Measurements from ENCODE around the gene PCDHGB1.
"Not testable (repeated sequence)": the region's sequence is repeated elsewhere in the genome, so short reads cannot be mapped to it uniquely, and the experiment has no call there.

The PCDHGB1 gene

DNA sequence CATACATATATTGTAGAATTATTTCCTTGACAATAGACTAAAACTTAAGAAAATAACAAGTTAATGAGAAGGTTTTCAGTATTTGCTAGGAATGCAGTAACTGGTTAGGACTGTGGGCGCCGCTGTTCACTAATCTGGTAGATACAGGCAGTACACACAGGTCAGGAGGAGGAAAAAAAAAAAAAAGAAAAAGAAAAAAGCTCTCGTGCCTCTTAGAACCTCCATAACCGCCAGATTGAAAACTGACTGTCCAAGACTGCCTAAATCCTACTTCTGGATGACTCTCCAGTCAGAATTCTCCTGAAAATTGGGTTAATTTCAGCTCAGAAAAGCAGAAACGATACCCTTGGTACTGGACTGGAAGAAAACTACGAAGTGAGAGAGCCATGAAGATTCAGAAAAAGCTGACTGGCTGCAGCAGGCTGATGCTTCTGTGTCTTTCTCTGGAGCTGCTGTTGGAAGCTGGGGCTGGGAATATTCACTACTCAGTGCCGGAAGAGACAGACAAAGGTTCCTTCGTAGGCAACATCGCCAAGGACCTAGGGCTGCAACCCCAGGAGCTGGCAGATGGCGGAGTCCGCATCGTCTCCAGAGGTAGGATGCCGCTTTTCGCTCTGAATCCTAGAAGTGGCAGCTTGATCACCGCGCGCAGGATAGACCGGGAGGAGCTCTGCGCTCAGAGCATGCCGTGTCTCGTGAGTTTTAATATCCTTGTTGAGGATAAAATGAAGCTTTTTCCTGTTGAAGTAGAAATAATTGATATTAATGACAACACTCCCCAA lies 19.4 kb upstream of the PCDHGB1 start, which contains the start of gene PCDHGA1:
TSS of gene PCDHGA1 (plus strand) at position 216 of the 782 bp plus-strand sequence.
- Histone ChIP-seq H3K27me3 (ENCODE audit: control insufficient read depth, insufficient read depth, low read length) (no peaks in the 10 kb centered on the region), H3K9ac (ENCODE audit: low read depth, low read length) (peak within 1 kb of the TSS; percentile 67), H3K4me2 (ENCODE audit: low read length) (peak within 1 kb of the TSS; percentile 75), H3K9me3 (replicated peaks; ENCODE audit: low read length) (peaks cover 7% of the 10 kb centered on the region), H3K36me3 (ENCODE audit: insufficient read depth, low read length) (no peaks in the 10 kb centered on the region), H3K4me1 (ENCODE audit: control insufficient read depth, insufficient read depth, low read length) (no peaks in the 10 kb centered on the region), H3K4me3 (ENCODE audit: low read length) (peak within 1 kb of the TSS; percentile 60)

DNA sequence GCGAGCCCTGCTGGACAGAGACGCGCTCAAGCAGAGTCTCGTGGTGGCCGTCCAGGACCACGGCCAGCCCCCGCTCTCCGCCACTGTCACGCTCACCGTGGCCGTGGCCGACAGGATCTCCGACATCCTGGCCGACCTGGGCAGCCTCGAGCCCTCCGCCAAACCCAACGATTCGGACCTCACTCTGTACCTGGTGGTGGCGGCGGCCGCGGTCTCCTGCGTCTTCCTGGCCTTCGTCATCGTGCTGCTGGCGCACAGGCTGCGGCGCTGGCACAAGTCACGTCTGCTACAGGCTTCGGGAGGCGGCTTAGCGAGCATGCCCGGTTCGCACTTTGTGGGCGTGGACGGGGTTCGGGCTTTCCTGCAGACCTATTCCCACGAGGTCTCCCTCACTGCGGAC lies 17.3 kb upstream of the PCDHGB1 start:
- not testable (repeated sequence) for H3K27me3 ChIP-seq (ENCODE audit: control insufficient read depth, insufficient read depth, low read length); H3K9ac ChIP-seq (ENCODE audit: low read depth, low read length); H3K36me3 ChIP-seq (ENCODE audit: insufficient read depth, low read length); H3K4me2 ChIP-seq (ENCODE audit: low read length); H3K4me3 ChIP-seq (ENCODE audit: low read length); H3K4me1 ChIP-seq (ENCODE audit: control insufficient read depth, insufficient read depth, low read length)
- peaks cover 11% of the 10 kb centered on the region for H3K9me3 ChIP-seq (replicated peaks; ENCODE audit: low read length)

DNA sequence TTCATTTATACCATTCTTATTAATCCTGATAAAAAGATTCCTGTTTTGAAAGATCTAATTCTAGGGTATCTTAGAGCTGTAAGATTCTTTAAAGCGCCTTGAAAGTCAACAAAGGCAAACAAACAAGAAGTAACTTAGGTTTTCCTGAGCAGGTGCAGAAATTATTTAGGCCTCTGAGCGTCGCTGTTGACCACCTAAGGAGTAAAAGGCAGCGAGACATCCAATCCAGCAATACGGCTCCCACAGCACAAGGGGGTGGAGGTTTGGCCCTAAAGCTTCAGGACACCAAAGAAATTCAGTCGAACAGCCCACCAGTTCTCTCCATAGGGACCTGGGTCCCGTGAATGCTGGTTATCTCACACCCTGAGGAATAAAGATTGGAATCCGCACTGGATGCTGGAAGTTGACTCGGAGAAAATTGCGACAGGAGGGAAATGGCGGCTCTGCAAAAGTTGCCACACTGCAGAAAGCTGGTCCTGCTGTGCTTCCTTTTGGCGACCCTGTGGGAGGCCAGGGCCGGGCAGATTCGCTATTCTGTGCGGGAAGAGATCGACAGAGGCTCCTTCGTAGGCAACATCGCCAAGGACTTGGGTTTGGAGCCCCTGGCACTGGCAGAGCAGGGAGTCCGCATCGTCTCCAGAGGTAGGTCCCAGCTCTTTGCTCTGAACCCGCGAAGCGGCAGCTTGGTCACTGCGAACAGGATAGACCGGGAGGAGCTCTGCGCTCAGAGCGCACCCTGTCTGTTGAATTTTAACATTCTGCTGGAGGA lies 11.2 kb upstream of the PCDHGB1 start, which contains the start of gene PCDHGA2:
TSS of gene PCDHGA2 (plus strand) at position 223 of the 769 bp plus-strand sequence.
- Histone ChIP-seq H3K4me3 (ENCODE audit: low read length) (peak within 1 kb of the TSS; percentile 50), H3K36me3 (ENCODE audit: insufficient read depth, low read length) (no peaks in the 10 kb centered on the region), H3K9ac (ENCODE audit: low read depth, low read length) (peak within 1 kb of the TSS; percentile 33), H3K9me3 (replicated peaks; ENCODE audit: low read length) (peaks cover 13% of the 10 kb centered on the region), H3K4me1 (ENCODE audit: control insufficient read depth, insufficient read depth, low read length) (no peaks in the 10 kb centered on the region), H3K4me2 (ENCODE audit: low read length) (peak within 1 kb of the TSS; percentile 54), H3K27me3 (ENCODE audit: control insufficient read depth, insufficient read depth, low read length) (no peaks in the 10 kb centered on the region)

DNA sequence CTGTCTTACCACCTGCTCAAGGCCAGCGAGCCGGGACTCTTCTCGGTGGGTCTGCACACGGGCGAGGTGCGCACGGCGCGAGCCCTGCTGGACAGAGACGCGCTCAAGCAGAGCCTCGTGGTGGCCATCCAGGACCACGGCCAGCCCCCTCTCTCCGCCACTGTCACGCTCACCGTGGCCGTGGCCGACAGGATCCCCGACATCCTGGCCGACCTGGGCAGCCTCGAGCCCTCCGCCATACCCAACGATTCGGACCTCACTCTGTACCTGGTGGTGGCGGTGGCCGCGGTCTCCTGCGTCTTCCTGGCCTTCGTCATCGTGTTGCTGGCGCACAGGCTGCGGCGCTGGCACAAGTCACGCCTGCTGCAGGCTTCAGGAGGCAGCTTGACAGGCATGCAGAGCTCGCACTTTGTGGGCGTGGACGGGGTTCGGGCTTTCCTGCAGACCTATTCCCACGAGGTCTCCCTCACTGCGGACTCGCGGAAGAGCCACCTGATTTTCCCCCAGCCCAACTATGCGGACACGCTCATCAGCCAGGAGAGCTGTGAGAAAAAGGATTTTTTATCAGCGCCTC lies 9.0 kb upstream of the PCDHGB1 start:
- H3K9me3 ChIP-seq (replicated peaks; ENCODE audit: low read length), result peaks cover 30% of the 10 kb centered on the region
- H3K4me1 ChIP-seq (ENCODE audit: control insufficient read depth, insufficient read depth, low read length); H3K4me2 ChIP-seq (ENCODE audit: low read length); H3K27me3 ChIP-seq (ENCODE audit: control insufficient read depth, insufficient read depth, low read length); H3K36me3 ChIP-seq (ENCODE audit: insufficient read depth, low read length); H3K9ac ChIP-seq (ENCODE audit: low read depth, low read length); H3K4me3 ChIP-seq (ENCODE audit: low read length): not testable (repeated sequence)

DNA sequence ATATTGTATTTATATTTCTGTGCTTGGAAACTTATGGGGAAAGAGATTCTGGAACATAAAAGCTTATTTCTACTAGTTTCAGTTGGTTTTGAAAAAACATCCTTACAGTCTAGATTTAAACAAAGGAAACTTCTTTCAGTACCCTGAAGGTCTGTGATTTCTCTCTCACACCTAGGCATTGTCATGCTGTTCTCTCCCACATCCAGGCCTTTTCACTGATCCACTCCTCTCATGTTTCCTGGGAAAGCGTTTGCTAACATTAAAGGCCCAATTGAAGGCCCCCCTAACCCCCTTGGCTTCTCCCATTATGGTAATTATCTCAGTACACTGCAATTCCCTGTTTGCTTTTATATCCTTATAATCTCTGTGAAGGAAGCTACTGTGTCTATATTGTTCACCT lies 7.1 kb upstream of the PCDHGB1 start:
- H3K9ac ChIP-seq (ENCODE audit: low read depth, low read length), result no peak overlapping the region
- H3K27me3 ChIP-seq (ENCODE audit: control insufficient read depth, insufficient read depth, low read length), result no peaks in the 10 kb centered on the region
- H3K4me3 ChIP-seq (ENCODE audit: low read length), result no peak overlapping the region
- H3K9me3 ChIP-seq (replicated peaks; ENCODE audit: low read length), result peaks cover 25% of the 10 kb centered on the region
- H3K4me1 ChIP-seq (ENCODE audit: control insufficient read depth, insufficient read depth, low read length), result no peaks in the 10 kb centered on the region
- H3K36me3 ChIP-seq (ENCODE audit: insufficient read depth, low read length), result no peaks in the 10 kb centered on the region
- H3K4me2 ChIP-seq (ENCODE audit: low read length), result no peak overlapping the region

DNA sequence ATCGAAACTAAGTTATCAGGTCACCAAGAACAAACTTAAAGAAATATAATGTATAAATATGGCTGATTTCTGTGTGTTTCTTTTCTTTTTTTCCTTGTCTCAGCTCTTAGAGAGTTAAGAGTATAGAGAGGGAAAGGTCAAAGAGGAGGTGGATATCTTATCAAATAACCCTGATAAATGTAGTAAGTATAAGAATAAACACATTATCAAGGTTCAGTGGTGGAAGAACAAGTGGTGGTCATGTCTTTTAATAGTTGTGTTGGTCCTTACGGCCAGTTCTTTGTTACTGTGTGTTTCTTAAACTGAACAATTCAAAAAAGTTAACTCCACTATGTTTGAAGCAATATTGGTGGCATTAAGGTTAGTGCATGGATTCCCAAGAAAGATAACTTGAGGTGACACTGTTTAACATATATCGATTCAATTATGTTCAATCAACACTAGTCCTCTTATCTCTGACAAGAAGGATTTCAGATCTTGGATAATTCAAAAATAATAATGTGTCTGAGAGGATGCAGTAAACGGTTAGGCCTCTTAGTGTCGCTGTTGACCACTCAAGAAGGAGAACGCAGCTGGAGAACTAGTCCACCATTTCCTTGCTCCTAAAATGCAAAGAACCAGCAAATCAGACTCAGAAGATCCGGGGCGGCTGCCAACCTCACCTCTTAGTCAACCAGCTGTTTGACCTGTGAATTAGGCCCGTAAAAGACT lies 6.5 kb upstream of the PCDHGB1 start, which contains the start of gene PCDHGA3:
TSS of gene PCDHGA3 (plus strand) at position 588 of the 711 bp plus-strand sequence. CDS start 205 bp downstream, outside the sequence.
- Histone ChIP-seq H3K9me3 (replicated peaks; ENCODE audit: low read length) (peaks cover 25% of the 10 kb centered on the region), H3K9ac (ENCODE audit: low read depth, low read length) (peak within 1 kb of the TSS; percentile 44), H3K36me3 (ENCODE audit: insufficient read depth, low read length) (no peaks in the 10 kb centered on the region), H3K27me3 (ENCODE audit: control insufficient read depth, insufficient read depth, low read length) (no peaks in the 10 kb centered on the region), H3K4me1 (ENCODE audit: control insufficient read depth, insufficient read depth, low read length) (no peaks in the 10 kb centered on the region), H3K4me2 (ENCODE audit: low read length) (peak within 1 kb of the TSS; percentile 63), H3K4me3 (ENCODE audit: low read length) (peak within 1 kb of the TSS; percentile 65)

DNA sequence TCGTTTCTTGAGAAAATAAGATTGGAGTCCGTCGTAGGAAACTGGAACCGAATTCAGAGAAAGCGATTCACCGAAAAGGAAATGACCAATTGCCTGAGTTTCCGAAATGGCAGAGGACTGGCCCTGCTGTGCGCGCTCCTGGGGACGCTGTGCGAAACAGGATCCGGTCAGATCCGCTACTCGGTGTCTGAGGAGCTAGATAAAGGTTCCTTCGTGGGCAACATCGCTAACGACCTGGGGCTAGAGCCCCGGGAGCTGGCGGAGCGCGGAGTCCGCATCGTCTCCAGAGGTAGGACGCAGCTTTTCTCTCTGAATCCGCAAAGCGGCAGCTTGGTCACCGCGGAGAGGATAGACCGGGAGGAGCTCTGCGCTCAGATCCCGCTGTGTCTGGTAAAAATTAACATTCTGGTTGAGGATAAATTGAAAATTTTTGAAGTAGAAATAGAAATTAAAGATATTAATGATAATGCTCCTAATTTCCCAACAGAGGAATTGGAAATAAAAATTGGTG lies 5.9 kb upstream of the PCDHGB1 start:
- peaks cover 25% of the 10 kb centered on the region for H3K9me3 ChIP-seq (replicated peaks; ENCODE audit: low read length)
- H3K36me3 ChIP-seq (ENCODE audit: insufficient read depth, low read length), result no peaks in the 10 kb centered on the region
- peak overlapping the region; percentile 44 for H3K9ac ChIP-seq (ENCODE audit: low read depth, low read length)
- no peaks in the 10 kb centered on the region for H3K4me1 ChIP-seq (ENCODE audit: control insufficient read depth, insufficient read depth, low read length)
- H3K4me3 ChIP-seq (ENCODE audit: low read length), result peak overlapping the region; percentile 65
- no peaks in the 10 kb centered on the region for H3K27me3 ChIP-seq (ENCODE audit: control insufficient read depth, insufficient read depth, low read length)
- H3K4me2 ChIP-seq (ENCODE audit: low read length), result peak overlapping the region; percentile 63

DNA sequence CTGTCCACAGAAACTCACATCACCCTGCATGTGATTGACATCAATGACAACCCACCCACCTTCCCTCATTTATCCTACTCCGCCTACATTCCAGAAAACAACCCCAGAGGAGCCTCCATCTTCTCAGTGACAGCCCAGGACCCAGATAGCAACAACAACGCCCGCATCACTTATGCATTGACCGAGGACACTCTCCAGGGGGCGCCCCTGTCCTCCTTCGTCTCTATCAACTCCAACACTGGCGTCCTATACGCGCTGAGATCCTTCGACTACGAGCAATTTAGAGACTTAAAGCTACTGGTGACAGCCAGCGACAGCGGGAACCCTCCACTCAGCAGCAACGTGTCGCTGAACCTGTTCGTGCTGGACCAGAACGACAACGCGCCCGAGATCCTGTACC lies 4.6 kb upstream of the PCDHGB1 start:
- no peak overlapping the region for H3K9ac ChIP-seq (ENCODE audit: low read depth, low read length)
- no peaks in the 10 kb centered on the region for H3K27me3 ChIP-seq (ENCODE audit: control insufficient read depth, insufficient read depth, low read length)
- no peak overlapping the region for H3K4me3 ChIP-seq (ENCODE audit: low read length)
- no peaks in the 10 kb centered on the region for H3K36me3 ChIP-seq (ENCODE audit: insufficient read depth, low read length)
- H3K4me1 ChIP-seq (ENCODE audit: control insufficient read depth, insufficient read depth, low read length), result no peaks in the 10 kb centered on the region
- H3K9me3 ChIP-seq (replicated peaks; ENCODE audit: low read length), result peaks cover 22% of the 10 kb centered on the region
- no peak overlapping the region for H3K4me2 ChIP-seq (ENCODE audit: low read length)

DNA sequence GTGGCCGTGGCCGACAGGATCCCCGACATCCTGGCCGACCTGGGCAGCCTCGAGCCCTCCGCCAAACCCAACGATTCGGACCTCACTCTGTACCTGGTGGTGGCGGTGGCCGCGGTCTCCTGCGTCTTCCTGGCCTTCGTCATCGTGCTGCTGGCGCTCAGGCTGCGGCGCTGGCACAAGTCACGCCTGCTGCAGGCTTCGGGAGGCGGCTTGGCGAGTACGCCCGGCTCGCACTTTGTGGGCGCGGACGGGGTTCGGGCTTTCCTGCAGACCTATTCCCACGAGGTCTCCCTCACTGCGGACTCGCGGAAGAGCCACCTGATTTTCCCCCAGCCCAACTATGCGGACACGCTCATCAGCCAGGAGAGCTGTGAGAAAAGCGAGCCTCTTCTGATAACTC lies 3.9 kb upstream of the PCDHGB1 start:
- H3K4me1 ChIP-seq (ENCODE audit: control insufficient read depth, insufficient read depth, low read length); H3K4me3 ChIP-seq (ENCODE audit: low read length); H3K36me3 ChIP-seq (ENCODE audit: insufficient read depth, low read length); H3K9ac ChIP-seq (ENCODE audit: low read depth, low read length); H3K27me3 ChIP-seq (ENCODE audit: control insufficient read depth, insufficient read depth, low read length); H3K4me2 ChIP-seq (ENCODE audit: low read length): not testable (repeated sequence)
- peaks cover 27% of the 10 kb centered on the region for H3K9me3 ChIP-seq (replicated peaks; ENCODE audit: low read length)

DNA sequence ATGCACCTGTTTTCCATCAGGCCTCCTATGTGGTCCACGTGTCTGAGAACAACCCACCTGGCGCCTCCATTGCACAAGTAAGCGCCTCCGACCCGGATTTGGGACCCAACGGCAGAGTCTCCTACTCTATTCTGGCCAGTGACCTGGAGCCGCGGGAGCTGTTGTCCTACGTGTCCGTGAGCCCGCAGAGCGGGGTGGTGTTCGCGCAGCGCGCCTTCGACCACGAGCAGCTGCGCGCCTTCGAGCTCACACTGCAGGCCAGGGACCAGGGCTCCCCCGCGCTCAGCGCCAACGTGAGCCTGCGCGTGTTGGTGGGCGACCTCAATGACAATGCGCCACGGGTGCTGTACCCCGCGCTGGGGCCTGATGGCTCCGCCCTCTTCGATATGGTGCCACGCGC lies 1.7 kb downstream of the PCDHGB1 start:
- H3K9me3 ChIP-seq (replicated peaks; ENCODE audit: low read length), result peaks cover 9% of the 10 kb centered on the region
- H3K4me1 ChIP-seq (ENCODE audit: control insufficient read depth, insufficient read depth, low read length), result no peaks in the 10 kb centered on the region
- H3K4me3 ChIP-seq (ENCODE audit: low read length), result no peak overlapping the region
- no peaks in the 10 kb centered on the region for H3K27me3 ChIP-seq (ENCODE audit: control insufficient read depth, insufficient read depth, low read length)
- no peak overlapping the region for H3K4me2 ChIP-seq (ENCODE audit: low read length)
- H3K36me3 ChIP-seq (ENCODE audit: insufficient read depth, low read length), result no peaks in the 10 kb centered on the region
- H3K9ac ChIP-seq (ENCODE audit: low read depth, low read length), result no peak overlapping the region

Data from skeletal muscle satellite cell (primary cell).